Activated CD4-positive, CD25-positive, alpha-beta regulatory T cell treated with anti-CD3 and anti-CD28 coated beads, Interleukin-2, amount 50 U/mL, for 72 hours (primary cell): Measurements from ENCODE around the gene ADM5.

Source experiments
- DNase-seq: peaks from one replicate; pipeline ENCODE4 v3.0.0; 2021

Gene ADM5

DNA sequence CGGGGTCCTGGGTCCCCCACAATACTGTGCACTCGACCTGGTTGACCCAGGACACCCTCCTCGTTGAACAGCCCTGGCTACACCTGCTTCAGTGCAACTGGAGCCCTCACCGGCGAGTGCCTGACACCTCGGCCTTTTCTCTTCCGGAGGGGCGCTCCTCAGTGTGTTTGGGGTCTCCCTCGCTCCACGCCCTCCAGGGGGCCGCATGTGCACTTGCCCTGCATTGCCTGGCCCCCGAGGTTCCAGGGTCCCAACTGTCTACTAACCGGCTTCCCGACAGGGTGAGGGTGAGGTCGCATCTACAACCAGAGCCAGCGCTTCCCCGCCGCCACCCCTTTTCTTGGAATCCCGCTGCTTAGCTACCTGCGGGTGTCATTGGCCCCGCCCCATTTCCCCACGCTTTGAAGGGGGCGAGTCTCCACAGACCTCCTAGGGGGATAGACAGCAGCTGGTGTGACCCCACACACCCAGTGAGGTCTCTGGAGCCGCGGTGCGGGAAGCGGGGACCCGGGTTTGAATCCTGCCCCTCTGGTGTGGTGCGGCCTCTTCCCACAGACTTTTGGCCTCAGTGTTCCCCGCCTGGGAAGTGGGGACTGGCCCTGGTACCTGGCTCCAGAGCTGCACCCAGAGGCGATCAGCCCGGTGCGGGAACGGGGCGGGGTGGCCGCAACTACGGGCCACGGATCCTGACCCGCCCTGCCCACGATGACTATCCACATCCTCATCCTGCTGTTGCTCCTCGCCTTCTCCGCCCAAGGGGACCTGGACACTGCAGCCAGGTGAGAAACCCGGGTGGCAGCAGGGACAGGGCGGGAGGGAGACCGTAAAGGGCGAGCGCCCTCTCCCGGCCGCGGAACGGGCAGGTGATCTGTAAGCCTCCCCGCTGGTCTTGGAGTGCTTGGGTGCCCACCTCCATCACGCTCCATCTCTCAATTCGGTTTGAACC, at the start of gene ADM5:
Gene ADM5, plus strand, starts transcription at position 462 of the 946 bp plus-strand sequence. Its CDS starts 244 bp downstream, at position 706.
- DNase-seq, result no peak

- DNase-seq, result peak; percentile 100
These were observed 49.1 kb upstream of the ADM5 start, which contains the start of gene RRAS for GRCh38 chr19:49640113-49640898. Gene RRAS, minus strand, starts transcription at chr19:49640143. Its CDS starts 45 bp downstream, at chr19:49640098.

- peak; percentile 99 for DNase-seq
These were observed 47.5 kb upstream of the ADM5 start, which contains the start of gene SCAF1 for GRCh38 chr19:49641688-49642491. Gene SCAF1, plus strand, starts transcription at chr19:49642209. Its CDS starts 2,818 bp downstream, at chr19:49645027.

DNA sequence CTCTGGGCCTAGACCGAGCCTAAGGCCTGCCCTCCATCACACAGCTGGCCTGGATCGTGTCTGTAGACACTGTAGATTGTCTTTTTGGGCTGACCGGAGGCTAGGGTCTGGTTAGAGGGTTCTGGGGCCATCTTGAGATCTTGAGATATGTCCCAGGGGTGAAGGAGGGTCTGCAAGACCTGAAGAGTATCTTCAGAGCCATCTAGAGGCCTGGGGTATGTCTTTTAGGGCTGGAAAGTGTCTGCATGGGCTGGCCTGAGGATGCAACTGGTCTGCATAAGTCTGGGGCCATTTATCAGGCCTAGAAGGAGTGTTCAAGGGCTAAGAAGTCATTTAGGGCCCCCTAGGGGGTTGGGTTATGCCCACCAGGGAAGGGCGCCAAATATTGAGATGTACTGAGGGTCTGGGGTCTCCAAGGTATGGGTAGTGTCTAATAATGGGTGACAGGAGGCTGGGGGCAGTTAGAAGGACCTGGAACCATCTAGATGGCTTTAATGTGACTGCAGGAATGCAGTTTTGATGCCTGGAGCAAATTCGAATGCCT, 46.8 kb upstream of the ADM5 start:
- no peak for DNase-seq

GRCh38 chr19:49643466-49643865, 45.9 kb upstream of the ADM5 start:
- no peak for DNase-seq

- DNase-seq, result no peak
These were observed 43.8 kb upstream of the ADM5 start for GRCh38 chr19:49645592-49645991.

DNA sequence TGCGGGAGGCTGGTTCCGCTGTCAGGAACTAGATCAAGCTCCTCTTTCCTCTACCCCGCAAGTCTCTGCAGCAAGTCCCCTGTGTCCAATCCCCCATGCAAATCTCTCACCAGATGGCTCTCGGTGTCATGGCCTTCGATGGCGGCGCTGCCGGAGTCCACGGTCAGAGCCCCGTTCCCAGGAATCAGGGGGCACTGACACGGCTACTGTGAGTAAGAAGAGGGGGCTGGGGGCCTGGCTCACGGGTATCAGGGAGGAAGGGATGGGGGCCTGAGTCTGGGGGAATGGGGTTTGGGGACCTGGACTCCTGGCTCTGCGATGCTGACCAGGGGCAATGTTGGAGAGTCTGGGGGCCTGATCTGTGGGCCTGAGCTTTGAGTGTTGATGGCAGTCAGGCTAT, 43.4 kb upstream of the ADM5 start:
- DNase-seq, result no peak

DNA sequence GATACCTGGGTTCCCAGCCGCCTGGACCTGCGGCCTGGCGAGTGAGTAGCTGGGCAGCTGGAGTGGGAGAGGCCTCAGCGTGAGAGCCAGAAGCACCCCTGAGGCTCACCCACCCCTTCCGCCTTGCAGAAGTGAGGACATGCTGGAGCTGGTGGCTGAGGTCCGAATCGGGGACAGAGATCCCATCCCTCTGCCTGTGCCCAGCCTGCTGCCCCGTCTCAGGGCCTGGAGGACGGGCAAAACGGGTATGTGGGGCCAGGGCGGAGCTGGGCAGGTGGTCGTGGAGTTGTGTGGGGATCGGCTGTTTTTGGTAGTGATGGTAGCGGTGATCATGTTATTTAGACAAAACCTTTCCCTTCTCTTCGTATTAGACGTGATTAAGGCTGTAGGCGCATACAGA, 42.8 kb upstream of the ADM5 start:
- no peak for DNase-seq

DNA sequence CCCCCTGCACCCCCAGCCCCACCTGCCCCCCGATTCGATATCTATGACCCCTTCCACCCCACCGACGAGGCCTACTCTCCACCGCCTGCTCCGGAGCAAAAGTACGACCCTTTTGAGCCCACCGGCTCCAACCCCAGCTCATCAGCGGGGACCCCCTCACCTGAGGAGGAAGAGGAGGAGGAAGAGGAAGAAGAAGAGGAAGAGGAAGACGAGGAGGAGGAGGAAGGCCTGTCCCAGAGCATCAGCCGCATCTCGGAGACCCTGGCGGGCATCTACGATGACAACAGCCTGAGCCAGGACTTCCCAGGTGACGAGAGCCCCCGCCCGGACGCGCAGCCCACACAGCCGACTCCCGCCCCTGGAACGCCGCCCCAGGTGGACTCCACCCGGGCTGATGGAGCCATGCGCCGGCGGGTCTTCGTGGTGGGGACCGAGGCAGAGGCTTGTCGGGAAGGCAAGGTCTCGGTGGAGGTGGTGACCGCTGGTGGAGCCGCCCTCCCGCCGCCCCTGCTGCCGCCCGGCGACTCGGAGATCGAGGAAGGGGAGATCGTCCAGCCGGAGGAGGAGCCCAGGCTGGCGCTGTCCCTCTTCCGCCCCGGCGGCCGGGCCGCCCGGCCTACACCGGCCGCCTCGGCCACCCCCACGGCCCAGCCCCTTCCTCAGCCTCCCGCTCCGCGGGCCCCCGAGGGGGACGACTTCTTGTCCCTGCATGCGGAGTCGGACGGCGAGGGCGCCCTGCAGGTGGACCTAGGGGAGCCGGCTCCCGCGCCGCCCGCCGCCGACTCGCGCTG, 38.2 kb upstream of the ADM5 start:
- DNase-seq, result no peak

- DNase-seq, result no peak
These were observed 37.4 kb upstream of the ADM5 start for GRCh38 chr19:49651820-49652550.

DNA sequence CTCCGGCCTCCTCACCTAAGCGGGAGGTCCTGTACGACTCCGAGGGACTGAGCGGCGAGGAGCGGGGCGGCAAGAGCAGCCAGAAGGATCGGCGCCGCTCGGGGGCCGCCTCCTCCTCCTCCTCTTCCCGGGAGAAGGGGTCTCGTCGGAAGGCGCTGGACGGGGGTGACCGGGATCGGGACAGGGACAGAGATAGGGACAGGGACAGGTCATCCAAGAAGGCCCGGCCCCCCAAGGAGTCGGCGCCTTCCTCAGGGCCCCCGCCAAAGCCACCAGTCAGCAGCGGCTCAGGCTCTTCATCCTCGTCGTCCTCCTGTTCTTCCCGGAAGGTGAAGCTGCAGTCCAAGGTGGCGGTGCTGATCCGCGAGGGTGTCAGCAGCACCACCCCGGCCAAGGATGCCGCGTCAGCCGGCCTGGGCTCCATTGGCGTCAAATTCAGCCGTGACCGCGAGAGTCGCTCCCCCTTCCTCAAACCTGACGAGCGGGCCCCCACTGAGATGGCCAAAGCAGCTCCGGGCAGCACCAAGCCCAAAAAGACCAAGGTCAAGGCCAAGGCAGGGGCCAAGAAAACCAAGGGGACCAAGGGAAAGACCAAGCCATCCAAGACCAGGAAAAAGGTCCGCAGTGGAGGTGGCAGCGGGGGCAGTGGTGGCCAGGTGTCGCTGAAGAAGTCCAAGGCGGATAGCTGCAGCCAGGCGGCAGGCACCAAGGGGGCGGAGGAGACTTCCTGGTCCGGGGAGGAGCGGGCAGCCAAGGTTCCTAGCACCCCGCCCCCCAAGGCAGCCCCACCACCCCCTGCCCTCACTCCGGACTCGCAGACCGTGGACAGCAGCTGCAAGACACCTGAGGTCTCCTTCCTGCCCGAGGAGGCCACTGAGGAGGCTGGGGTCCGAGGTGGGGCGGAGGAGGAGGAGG, 36.6 kb upstream of the ADM5 start:
- DNase-seq, result no peak

- DNase-seq, result no peak
These were observed 36.0 kb upstream of the ADM5 start for GRCh38 chr19:49653466-49653806.

DNA sequence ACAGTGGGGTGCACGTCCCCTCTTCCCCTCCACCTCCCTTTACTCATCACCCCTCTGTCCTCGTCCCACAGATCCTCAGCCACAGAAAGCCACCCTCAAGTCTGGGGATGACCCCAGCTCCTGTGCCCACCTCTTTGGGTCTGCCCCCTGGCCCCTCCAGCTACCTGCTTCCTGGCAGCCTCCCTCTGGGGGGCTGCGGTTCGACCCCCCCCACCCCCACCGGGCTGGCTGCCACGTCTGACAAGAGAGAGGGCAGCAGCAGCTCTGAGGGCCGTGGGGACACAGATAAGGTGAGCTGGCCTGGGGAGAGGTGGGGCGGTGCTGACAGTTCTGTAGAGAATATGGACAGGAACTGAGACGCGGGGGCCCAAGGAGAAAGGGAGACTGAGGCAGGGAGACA, 34.8 kb upstream of the ADM5 start:
- DNase-seq, result no peak

DNA sequence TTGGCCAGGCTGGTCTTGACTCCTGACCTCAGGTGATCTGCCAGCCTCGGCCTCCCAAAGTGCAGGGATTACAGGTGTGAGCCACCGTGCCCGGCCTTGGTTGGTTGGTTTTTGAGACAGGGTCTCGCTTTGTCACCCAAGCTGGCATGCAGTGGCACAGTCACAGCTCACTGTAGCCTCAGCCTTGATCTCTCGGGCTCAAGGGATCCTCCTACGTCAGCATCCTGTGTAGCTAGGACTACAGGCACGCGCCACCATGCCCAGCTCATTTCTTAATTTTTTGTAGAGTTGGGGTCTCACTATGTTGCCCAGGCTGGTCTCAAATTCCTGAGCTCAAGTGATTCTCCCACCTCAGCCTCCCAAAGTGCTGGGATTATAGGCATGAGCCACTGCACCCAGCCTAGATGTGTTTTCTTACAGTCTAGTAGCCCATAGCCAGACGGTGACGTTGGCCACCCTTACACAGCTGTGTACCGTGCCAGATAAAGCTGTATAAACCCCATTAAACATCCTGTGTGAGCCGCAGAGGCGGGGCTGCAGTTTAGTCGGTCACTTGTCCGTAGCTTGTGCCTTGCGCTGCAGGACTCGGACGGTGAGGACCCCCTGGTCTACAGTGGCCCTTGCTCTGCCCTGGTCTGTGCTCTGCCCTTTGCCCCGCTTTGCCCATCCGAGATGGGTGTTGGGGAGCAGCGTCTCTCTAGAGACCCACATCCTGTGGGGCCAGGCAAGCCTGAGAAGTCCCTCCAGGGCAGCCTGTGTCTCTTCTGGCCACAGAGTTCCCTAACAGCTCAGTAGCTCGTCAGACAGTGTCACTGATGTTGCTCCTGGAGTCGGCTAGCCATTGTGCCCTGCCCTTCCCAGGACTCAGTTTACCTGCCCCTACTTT, 33.6 kb upstream of the ADM5 start:
- DNase-seq, result no peak

DNA sequence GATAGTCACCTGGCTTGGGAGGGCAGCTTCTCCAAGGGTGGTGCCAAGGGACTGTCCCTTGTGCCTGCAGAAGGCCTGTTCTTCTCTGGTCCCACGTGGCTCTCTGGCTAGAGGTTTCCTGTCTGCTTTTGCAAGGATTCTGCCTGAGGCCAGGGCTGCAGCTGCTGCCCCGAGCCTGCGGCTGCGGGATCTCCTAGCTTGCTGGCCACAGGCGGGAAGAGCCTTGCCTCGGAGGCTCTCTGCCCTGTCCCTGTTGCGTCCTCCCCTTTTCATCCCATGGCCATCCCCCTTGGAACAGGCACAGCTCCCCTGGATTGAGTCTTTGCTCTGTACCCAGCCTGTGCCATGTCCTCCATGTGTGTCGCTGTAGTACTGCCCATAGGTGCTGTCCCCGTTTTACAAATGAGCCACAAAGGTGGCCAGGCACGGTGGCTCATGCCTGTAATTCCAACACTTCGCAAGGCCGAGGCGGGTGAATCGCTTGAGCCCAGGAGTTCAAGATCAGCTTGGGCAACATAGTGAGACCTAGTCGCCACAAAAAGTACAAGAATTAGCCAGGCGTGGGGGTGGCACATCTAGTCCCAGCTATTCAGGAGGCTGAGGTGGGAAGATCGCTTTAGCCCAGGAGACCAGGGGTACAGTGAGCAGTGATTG, 32.8 kb upstream of the ADM5 start:
- no peak for DNase-seq

DNA sequence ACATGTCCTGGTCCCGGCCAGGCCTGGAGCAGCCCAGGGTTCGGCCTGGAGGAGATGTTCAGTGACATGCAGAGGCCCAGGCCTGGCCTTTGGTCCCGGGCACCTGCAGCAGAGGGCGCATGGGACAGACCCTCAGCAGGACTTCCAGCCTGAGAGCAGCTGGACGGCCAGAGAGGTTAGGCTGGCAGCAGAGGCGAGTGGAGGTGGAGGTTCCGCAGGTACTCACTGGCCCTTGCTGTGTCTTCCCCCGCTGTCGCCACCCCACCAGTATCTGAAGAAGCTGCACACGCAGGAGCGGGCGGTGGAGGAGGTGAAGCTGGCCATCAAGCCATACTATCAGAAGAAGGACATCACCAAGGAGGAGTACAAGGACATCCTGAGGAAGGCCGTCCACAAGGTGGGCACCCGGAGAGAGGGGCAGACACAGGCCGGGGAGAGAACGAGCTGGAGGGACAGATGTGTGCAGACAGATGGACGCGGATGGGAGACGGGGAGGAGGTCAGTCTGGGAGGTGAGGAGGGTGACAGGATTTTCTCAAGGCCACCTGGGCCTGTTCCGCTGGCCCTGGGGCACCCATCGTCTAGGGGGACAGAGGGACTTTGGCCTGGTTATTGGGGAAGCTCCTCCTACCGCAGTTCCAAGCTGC, 31.8 kb upstream of the ADM5 start:
- no peak for DNase-seq

- DNase-seq, result no peak
These were observed 31.3 kb upstream of the ADM5 start for GRCh38 chr19:49658139-49658517.
